GM18519 (cell line): ENCODE data around the gene LAPTM4A.
"Not testable (repeated sequence)": the region's sequence is repeated elsewhere in the genome, so short reads cannot be mapped to it uniquely, and the experiment has no call there.

Experiments used
- ATAC-seq: cut with Tn5 transposase; IDR thresholded peaks from one replicate; pipeline ENCODE4 v1.9.1; 2021; ENCODE audit warnings: mild to moderate bottlenecking, moderate library complexity; ENCODE audit not compliant: unreplicated experiment, low FRiP score

Gene LAPTM4A

DNA sequence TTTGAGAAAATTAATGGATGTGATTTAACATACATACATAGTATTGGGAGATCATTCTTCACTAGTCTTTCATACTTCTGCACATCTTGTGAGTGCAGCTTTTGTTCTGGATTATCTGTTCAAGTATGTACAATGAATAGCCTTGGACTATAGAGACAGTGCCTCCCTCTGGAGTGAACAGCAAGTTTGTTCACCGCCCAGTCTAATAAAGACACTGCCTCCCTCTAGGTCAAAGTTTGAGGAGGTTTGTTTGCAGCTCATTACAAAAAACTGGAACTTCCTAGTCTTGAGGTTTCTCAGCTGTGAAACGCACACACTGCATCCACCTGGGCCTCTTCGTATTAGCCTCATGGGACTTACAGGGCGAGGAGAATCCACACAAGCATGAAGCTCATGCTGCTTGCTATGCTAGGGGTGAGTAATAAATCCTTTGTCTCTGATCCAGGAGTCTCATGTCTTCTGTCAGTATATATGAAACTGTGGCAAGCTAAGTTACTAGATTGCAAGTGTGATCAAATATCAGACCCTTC is 26.0 kb upstream of the LAPTM4A start:
- no peak for ATAC-seq

DNA sequence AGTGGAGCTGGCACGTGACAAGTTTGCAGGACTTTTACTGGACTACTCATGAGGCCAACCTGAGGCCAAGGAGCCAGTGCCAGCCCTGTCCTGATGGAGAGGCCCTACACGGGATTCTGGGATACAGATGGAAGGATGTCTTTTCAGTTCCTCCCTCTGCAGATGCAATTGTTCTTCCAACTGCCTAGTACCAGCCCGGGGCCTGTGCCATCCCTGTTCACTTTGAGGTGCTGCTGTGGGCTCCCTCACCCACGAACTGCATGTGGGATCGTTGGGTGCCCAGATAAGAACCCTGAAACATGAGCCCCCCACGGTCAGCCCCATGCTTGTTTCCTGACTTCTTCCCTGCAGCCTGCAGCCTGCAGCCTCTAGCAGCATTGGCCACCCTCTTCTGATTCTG is 25.3 kb upstream of the LAPTM4A start:
- ATAC-seq: no peak

DNA sequence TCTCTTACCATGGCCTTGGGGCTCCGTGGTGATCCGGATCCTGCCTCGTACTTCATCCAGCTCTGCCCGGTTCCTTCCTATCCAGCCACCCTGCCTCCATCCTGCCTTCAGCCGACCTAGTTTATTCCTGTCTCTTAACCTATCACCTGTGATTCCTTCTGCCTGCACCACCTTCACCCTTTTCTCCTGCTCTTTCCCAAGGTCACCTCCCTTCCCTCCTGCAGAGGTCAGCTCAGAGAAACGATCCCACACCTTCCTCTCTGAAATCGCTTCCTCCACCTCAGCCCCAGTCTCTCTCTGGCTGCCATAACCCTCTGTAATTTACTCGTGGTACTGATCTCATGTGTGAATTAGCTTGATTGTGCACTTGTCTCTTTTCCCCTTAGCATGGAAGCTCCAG is 23.5 kb upstream of the LAPTM4A start:
- no peak for ATAC-seq

DNA sequence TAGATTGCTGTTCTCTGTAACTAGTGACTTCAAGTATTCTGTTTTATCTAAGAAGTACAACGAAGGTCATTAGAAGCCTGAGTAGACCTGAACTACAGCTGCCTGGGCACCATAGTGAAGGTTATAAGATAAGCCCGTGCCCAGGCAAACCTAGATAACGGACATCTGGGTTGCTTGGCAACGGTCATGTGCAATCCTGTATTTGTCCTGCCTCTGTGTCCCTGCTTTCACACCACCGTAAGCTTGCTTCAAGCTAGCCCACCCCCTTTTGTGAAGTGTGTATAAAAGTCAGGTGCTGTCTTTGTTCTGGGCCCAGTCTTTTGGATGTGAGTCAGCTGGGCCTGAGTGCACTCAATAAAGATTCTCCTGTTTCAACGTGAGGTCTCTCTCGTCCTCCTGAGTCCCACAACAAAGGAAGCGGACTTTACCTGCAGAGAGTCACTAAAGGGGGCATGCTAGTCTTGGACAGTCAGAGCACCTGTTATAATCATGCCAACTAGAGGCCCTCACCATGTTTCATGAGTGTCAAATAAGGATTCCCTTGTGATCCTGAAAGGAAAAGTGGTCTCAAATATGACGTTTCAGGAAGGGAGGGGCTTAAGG is 22.7 kb upstream of the LAPTM4A start:
- not testable (repeated sequence) for ATAC-seq

DNA sequence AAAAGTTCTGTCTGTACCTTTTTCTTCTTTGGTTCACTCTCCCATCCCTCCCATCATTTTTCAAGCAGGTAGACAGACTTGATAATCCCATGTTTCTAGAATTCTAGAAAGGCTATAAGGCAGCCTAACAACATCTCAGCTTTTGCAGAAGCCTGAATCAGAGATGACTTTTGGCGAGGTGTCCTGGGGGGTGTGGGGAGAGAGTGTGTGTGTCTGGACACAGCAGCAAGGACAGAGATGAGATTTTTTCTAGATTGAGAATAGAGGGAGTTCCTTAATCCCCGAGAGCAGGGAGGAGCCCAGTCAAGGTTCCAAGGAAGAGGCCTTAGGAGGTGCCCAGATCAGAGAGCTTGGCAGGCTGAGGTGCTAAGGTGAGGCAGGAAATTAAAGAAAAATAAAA is 22.0 kb upstream of the LAPTM4A start:
- no peak for ATAC-seq

DNA sequence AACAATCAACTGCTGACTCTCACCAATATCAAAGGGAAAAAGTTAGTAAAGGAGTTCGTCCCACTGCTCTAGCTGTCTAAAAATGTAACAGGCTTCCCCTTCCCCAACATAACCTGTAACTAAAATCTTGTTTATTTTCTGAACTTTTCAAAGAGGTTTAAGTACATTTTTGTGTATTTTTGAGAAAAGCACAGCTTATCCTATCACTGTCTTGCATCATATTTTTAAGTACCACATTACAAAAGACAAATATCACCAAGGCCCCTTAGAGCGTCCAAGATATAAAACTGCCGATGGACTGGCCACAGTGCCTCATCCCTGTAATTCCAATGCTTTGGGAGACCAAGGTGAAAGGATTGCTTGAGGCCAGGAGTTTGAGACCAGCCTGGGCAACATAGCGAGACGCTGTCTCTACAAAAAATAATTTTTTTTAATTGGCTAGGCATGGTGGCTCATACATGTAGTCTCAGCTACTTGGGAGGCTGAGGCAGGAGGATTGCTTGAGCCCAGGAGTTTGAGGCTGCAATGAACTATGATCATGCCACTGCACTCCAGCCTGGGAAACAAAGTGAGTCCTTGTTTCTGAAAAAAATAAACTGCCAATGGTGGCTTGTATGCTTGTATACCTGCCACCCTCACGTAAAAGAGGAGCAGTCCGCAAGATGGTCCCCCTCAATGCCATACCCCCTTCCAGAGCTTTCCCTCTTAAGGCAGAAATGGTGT is 21.2 kb upstream of the LAPTM4A start:
- ATAC-seq: no peak

DNA sequence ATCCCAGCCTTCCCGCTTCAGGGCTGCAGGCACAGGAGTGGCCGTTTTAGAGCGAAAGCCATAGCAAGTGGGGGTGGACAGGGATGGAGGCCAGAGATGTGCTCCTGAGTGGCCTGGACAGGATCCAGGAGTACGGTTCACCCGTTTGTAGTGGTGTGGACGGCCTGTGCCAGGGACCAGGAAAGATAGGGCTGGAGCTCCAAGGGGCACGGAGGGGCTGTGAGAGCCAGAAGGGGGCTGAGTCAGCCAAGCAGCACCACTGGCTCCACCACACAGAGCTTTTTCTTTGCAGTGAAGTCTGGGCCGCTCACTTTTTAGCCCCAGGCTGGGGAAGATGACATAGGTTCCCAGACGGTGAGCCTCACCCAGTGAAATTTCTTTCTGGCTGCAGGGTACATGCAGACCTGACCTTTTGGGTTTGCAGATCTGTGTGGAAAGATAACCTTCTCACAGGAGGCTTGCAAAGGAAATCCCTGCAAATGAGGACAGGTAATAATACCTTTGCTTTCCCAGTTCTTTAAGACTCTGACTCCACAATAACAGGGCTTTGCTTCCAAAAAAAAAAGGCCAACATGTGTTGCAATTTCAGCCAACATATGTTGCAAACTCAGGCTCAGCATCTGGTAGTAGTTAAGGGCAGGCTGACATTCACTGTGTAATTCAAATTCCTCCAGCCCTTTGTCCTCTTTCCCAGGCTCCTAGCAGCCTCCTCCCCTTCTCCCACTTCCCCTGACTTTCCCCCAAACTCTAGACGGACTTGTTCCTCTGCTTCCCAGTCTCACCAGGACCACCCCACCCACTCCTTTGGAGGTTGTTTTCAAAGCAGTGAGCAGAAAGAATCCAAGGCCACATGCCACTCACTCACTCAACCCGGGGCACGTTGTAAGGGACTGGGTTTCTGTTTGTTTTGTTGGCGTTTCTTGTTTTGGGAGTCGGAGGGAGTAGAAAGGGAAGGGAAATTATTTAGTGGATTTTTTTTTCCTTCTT is 20.3 kb upstream of the LAPTM4A start:
- no peak for ATAC-seq

DNA sequence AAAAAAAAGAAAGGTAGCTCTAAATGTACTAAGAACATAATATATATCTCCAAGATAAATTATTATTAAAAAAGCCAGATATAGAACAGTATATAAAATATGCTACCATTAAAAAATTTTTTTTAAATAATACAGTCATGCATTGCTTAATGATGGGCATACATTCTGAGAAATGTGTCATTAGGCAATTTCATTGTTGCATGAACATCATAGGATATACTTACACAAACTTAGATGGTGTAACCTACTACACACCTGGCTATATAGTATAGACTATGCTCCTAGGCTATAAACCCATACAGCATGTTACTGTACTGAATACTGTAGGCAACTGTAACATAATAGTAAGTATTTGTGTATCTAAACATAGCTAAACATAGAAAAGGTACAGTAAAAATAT is 18.3 kb upstream of the LAPTM4A start:
- no peak for ATAC-seq

DNA sequence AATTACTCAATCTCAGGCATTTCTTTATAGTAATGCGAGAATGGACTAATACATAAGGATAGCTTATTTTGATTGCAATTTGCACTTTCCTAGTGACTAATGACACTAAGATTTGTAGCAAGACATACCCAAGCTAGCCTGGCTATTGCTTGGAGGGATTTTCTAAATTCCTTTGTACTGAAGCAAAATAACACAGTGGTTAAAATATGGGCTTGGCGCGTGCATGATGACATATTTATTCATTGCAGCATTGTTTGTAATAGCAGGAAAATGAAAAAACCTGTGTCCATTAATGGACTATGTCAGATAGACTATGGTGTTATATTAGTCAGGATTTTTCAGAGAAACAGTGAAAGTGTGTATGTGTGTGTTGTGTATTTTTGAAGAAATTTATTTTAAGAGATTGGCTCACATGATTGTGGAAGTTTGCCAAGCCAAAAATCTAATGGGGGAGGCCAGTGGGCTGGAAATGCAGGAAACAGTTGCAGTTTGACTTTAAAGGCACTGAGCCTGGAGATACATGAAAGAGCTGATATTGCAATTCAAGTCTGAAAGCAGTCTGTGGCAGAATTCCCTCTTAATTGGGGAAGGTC is 16.7 kb upstream of the LAPTM4A start:
- ATAC-seq: no peak

DNA sequence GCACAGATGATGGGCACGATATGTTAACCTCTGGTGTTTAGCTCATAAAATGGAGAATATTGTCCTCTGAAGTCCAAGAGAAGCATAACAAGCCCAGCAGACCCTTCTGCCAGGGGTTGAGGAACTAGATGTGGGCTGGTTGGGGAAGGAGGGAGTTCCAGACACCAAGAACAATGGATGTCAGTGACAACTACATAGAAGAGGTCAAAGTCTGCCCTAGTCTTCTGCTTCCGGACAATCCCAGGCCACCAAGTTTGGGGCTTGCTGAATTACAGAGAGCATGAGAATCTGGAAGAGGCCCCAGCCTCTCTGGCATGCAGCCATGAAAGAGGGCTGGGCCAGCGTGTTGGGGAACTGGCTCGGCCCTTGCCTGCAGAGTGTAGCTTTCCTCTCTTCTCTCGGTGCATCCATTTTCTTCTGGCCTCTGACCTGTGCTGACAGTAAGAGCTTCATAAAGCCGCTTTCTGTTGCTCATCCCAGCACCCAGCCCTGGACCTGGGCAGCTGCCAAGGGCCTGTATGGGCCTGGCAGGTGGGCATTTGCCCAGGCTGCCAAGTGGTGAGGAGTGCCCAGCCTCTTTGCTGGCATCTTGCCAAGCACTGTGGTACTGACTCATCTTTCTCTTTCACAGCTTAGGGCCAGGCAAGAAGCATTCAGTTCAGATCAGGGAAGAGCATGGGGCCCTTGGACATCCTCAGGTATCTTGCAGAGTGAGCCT is 14.6 kb upstream of the LAPTM4A start:
- ATAC-seq: no peak

DNA sequence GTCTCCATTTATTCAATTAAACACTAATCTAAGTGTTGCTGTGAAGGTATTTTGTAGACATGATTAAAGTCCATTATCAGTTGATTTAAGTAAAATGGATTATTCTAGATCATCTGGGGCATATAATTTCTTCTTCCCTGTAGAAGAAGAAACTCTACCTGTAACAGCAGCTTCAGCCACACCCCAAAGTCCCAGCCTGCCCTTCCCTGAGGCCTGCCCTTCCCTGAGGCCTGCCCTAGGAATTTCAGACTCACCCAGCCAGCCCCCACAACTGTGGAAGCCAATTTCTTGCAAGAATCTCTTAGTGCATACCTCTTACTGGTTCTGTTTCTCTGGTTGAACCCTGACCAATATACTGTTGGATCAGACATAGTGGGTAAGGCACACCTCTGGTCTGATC is 13.4 kb upstream of the LAPTM4A start:
- no peak for ATAC-seq

DNA sequence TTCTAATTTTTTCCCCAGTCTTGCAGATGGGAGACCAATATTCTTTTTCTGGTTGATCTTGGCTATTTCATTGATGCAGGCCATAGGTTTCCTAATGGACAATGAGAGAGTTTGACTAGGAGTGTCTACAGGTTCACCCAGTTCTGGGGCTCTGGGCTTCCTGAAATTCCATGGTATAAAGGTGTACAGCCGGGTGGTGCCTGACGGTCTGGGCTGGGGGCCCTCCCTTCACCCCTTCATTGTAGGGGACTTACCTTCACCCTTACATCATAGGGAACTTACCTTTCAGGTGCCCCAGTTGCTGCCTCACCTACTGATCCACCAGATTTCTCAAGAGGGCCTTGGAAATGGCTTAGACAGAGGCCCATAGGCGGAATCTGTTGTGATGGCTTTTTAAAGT is 13.0 kb upstream of the LAPTM4A start:
- no peak for ATAC-seq

DNA sequence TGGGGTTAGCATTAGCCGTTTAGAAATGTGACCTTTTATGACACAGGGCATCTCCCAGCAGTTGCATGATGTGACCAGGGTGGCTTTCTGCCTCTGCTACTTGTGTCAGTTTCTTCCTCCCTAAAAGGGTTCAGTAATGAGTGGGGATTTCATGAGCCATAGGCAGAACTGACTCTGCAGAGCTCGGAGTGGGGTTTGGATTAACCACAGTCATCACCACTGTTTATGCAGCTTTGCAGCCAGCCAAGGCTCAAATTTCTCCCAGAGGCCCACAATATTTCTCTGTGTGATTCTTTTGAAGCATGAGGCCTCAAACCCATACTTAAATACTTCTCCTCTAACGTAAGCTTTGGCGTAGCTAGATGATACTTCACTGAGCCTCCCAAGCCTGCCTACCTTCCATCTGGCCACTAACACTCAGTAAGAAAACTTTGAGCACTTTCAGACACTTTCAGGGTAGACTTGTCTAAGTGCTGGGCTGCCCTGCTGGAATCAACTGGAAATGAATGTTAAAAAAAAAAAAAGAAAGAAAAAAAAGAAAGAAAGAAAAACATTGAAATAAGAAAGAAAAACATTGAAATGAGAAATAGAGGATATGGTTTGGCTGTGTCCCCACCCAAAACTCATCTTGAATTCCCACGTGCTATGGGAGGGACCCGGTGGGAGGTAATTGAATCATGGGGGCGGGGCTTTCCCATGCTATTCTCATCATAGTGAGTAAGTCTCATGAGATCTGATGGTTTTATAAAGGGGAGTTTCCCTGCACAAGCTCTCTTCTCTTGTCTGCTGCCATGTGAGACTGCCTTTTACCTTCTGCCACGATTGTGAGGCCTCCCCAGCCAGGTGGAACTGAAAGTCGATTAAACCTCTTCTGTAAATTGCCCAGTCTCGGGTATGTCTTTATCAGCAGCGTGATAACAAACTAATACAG is 11.5 kb upstream of the LAPTM4A start:
- ATAC-seq: no peak

DNA sequence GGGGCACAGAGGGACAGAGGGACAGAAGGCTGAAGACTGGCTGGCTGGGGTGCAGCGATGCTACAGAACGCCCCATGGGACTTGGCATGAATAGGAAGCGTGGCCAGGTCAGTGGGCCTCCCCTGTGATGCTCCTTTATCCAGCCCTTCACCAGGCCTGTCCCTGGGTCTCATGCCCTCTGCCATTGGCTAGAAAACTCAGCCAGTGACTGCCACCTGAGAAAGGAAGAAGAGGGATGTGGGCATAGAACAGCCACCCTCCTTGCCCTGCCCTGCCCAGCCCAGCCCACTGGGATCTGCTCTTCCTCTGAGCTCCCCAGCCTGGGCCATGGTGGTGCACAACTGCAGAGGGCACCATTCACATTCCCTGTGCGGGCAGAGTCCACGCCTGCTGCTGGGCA is 10.5 kb upstream of the LAPTM4A start:
- ATAC-seq: no peak

DNA sequence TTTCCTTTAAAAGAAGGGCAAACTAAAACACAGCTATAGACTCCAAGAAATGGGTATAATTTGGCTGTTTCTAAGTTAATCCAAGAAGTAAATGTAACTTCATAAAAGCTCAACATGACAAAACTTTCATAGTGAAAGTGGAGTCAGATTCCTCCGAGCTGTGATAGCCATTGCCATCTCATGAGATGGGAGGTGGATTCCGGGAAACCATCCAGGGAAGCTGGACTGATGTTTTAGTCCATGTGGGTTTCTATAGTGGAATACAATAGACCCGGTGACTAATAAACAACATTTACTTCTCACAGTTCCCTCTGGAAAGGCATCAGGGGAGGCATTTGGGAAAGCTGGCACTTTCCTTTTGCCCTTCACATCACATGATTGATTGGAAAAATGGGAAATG is 10.0 kb upstream of the LAPTM4A start:
- no peak for ATAC-seq

DNA sequence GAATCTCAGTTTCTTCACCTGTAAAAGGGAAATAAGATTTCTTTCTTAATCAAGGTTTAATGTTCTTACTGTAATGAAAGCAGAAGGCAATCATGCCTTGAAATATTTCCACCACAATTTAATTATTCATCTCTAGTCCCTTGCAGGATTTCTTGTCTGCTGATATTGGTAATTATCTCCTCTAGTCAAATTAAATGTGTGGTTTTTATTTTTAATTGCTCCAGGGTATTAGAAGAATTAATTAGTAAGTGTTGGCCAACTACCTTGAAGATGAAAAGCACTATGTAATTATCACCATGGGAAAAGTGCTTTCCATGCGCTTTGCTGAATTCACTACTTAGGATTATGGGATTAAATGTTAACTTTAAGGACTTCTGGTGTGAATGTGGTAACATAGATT is 8.7 kb upstream of the LAPTM4A start:
- no peak for ATAC-seq

DNA sequence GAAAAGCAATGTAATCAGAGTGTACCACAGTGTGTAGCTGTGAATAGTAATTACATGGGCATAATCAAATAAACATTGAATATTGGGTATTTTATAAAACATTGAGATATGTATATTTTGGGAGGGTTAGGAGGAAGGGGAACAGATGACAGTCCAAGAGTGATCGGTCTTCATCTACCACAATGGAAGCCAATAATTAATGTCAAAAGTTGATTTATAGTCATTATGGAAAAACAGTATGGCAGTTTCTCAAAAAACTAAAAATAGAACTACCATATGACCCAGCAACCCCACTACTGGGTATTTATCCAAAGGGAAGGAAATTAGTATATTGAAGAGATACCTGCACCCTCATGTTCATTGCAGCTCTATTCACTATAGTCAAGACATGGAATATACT is 5.8 kb upstream of the LAPTM4A start:
- no peak for ATAC-seq

DNA sequence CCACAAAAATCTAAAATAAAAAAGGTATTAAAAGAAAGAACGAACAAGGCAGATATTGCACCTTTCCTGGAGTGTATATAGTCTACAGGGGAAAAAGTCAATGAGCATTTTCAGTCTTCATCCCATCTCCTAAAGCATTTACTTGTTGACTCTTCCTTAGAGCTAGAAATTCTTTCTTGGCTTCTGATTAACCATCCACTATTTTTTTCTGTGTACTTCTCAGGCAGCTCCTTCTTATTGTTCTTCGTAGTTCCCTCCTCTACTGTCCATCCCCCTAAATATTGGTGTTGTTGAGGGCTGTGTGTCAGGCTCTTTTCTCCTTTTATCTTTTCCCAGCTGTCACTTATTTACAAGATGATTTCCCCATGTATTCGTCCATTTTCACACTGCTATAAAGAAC is 3.5 kb upstream of the LAPTM4A start:
- no peak for ATAC-seq

DNA sequence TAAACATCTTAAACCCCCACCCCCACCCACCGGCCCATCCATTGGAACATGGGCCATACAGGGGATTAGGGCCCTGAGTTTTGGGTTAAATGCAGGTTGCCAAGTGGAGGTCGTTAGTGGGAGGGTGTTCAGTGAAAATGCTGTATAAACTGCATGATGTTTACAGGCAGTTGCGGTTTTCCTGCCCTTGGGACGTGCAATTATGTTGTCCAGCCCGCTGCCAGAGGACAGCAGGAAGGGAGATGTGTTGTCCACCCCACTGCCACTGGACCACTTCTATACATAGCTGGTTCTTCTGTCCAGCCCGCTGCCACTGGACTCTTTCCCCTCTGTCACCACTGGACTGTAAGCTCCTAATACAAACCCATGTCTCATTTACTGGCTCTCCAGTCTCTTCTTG is 2.7 kb upstream of the LAPTM4A start:
- ATAC-seq: no peak
